B cell (primary cell): ENCODE results near the gene DNM2. TPM values are rescaled to one million over a fixed set of nuclear protein-coding genes. Genes with fewer than 3 reads are reported as not detected.

Experiments used
- ATAC-seq: fragments of 200-7000 bp; cut with Tn5 transposase; one replicate; pipeline ENCODE4 v1.10.0; 2021; ENCODE audit warnings: low read depth, mild to moderate bottlenecking, moderate number of reproducible peaks, moderate library complexity
- CTCF ChIA-PET: fragments of 350-600 bp; sonication (Branson Sonifier 250); formaldehyde crosslinking; loops from one replicate; lab custom pipeline; 2021; ENCODE audit warnings: antibody characterized with exemption, inconsistent platforms; lab: Charles Lee
- POLR2A ChIA-PET: fragments of 350-600 bp; sonication (Branson Sonifier 250); formaldehyde crosslinking; loops from one replicate; lab custom pipeline; 2021; ENCODE audit warnings: antibody characterized with exemption; lab: Charles Lee
- DNase-seq: peaks from one replicate; pipeline ENCODE4 v3.0.0; 2013
- H2AFZ ChIP-seq: 2 replicates; pipeline ENCODE4 v1.6.1; 2012; ENCODE audit warnings: mild to moderate bottlenecking, low read depth, low read length; ENCODE audit not compliant: insufficient read depth, poor library complexity, severe bottlenecking
- H3K27ac ChIP-seq, 2 donors: 1 replicate in 1 of 2; 2 replicates in 1 of 2; pipeline ENCODE4 v1.5.1; 2012 to 2013; ENCODE audit warnings: low read length in 2 of 2, mild to moderate bottlenecking in 2 of 2, moderate library complexity in 1 of 2
- H3K27me3 ChIP-seq, 4 experiments: fragments of 200-600 bp in 1 of 4; sonication (generic) in 1 of 4; replicated peaks in 1 of 4; 1 replicate in 2 of 4; 2 replicates in 2 of 4; pipeline versions ENCODE4 v1.6.1 to v1.7.0; 2013 to 2016; ENCODE audit warnings: low read length in 3 of 4, mild to moderate bottlenecking in 2 of 4, mixed read lengths in 1 of 4, moderate library complexity in 1 of 4; ENCODE audit not compliant: insufficient read depth in 4 of 4, control insufficient read depth in 3 of 4; ENCODE audit errors: control extremely low read depth in 1 of 4
- H3K36me3 ChIP-seq, 2 experiments: replicated peaks in 1 of 2; 1 replicate in 1 of 2; 2 replicates in 1 of 2; pipeline versions ENCODE4 v1.6.1 to v1.7.1; 2013; ENCODE audit warnings: low read length in 1 of 2; ENCODE audit not compliant: insufficient read depth in 2 of 2, control insufficient read depth in 1 of 2; ENCODE audit errors: control extremely low read depth in 1 of 2, extremely low read depth in 1 of 2
- H3K4me1 ChIP-seq, 2 donors: fragments of 200-600 bp in 1 of 2; sonication (generic) in 1 of 2; 1 replicate in 1 of 2; 2 replicates in 1 of 2; pipeline versions ENCODE4 v1.5.1 to v1.6.1; 2013 to 2017; ENCODE audit warnings: low read length in 2 of 2; ENCODE audit not compliant: control insufficient read depth in 2 of 2, insufficient read depth in 2 of 2
- H3K4me2 ChIP-seq: replicated peaks from 2 replicates; pipeline ENCODE3; 2012; ENCODE audit warnings: mild to moderate bottlenecking, low read depth, low read length; ENCODE audit not compliant: poor library complexity, severe bottlenecking
- H3K4me3 ChIP-seq, 5 experiments: fragments of 200-600 bp in 1 of 5; sonication (generic) in 1 of 5; 1 replicate in 3 of 5; 2 replicates in 2 of 5; pipeline versions ENCODE4 v1.5.1 to v1.7.0; 2011 to 2016; ENCODE audit warnings: low read length in 4 of 5, mild to moderate bottlenecking in 4 of 5, low read depth in 2 of 5, control low read depth in 1 of 5, moderate library complexity in 1 of 5; ENCODE audit not compliant: insufficient read depth in 1 of 5; ENCODE audit errors: control extremely low read depth in 1 of 5, extremely low read depth in 1 of 5
- H3K79me2 ChIP-seq: fragments of 200-600 bp; sonication (generic); one replicate; pipeline ENCODE4 v1.6.0; 2016; ENCODE audit warnings: low read length; ENCODE audit not compliant: control insufficient read depth, insufficient read depth
- H3K9ac ChIP-seq: fragments of 200-600 bp; sonication (generic); 2 replicates; pipeline ENCODE4 v1.6.1; 2017; ENCODE audit warnings: mild to moderate bottlenecking, low read length, moderate library complexity
- H3K9me3 ChIP-seq, 3 donors: one replicate each; pipeline versions ENCODE4 v1.6.1 to v1.7.1; 2013; ENCODE audit warnings: low read length in 2 of 3; ENCODE audit not compliant: control insufficient read depth in 2 of 3, insufficient read depth in 1 of 3; ENCODE audit errors: control extremely low read depth in 1 of 3
- H4K20me1 ChIP-seq: 2 replicates; pipeline ENCODE4 v1.6.0; 2012; ENCODE audit warnings: mild to moderate bottlenecking, low read length; ENCODE audit not compliant: insufficient read depth, control insufficient read depth, poor library complexity, severe bottlenecking
- H3K27ac Mint-ChIP-seq: one replicate; pipeline ENCODE4 v1.8.0; 2021; ENCODE audit warnings: mixed read lengths
- H3K27me3 Mint-ChIP-seq: one replicate; pipeline ENCODE4 v1.8.0; 2021; ENCODE audit warnings: mixed read lengths
- H3K4me1 Mint-ChIP-seq: one replicate; pipeline ENCODE4 v1.8.0; 2021; ENCODE audit warnings: mixed read lengths
- H3K4me3 Mint-ChIP-seq: one replicate; pipeline ENCODE4 v1.8.0; 2021; ENCODE audit warnings: mixed read lengths
- H3K9me3 Mint-ChIP-seq: one replicate; pipeline ENCODE4 v1.8.0; 2022; ENCODE audit warnings: mixed read lengths; ENCODE audit not compliant: insufficient read depth
- EZH2 ChIP-seq: IDR thresholded peaks from 2 replicates; pipeline ENCODE4 v1.6.1; 2012; ENCODE audit warnings: borderline replicate concordance, low read depth, mild to moderate bottlenecking, moderate library complexity, low read length; ENCODE audit not compliant: insufficient read depth, poor library complexity, severe bottlenecking
- WGBS: methylation state at CpG from one replicate; pipeline ENCODE4 v1.1.5; 2013; ENCODE audit warnings: missing lambda C conversion rate; ENCODE audit not compliant: insufficient coverage; 5-methylcytosine and 5-hydroxymethylcytosine counted together
- intact Hi-C: fragments of 100-400 bp; cut with micrococcal nuclease; formaldehyde crosslinking; loops from one replicate; pipeline ENCODE4 v1.10.0; 2022
- polyA plus RNA-seq: library from polyadenylated mRNA; depleted of rRNA; stranded (reverse); fragments of >200 nt; gene quantifications from 2 replicates; pipeline ENCODE4 v1.2.3, GENCODE V29; 2012
- total RNA-seq, 2 donors: library from RNA; stranded (reverse); fragments of 120-200 nt in 1 of 2; gene quantifications; 1 replicate in 1 of 2; 2 replicates in 1 of 2; pipeline versions ENCODE4 v1.2.3 to v1.2.4, GENCODE V29; 2013 to 2022
- TF ChIP-seq, protein P1 (sequence below): fragments of 200-600 bp; IDR thresholded peaks from one replicate; pipeline ENCODE4 v1.8.0; 2022; ENCODE audit warnings: antibody characterized with exemption, mild to moderate bottlenecking

The DNM2 gene
- total and polyA plus RNA-seq, 2 donors (not counting 1 experiment from before 2014, with no cell fraction given), result 163 to 353 TPM

GRCh38 chr19:10685210-10685609 is 32.7 kb upstream of the DNM2 start:
- Histone ChIP-seq H2AFZ (no peak overlapping the region), H3K27ac (no peak overlapping the region), H3K79me2 (peaks cover 40% of the 10 kb centered on the region), H3K27me3 (no peaks in the 10 kb centered on the region), H3K4me2 (no peak overlapping the region), H4K20me1 (peaks cover 84% of the 10 kb centered on the region), H3K36me3 (peaks cover 3 to 88% of the 10 kb centered on the region in 2 experiments), H3K9ac (no peak overlapping the region), H3K4me1 (no peaks in the 10 kb centered on the region), H3K9me3 (no peaks in the 10 kb centered on the region), H3K4me3 (no peak overlapping the region)
- Mint-ChIP-seq H3K4me3 (no peak overlapping the region), H3K27me3 (no peaks in the 10 kb centered on the region), H3K27ac (no peak overlapping the region), H3K9me3 (no peaks in the 10 kb centered on the region), H3K4me1 (no peaks in the 10 kb centered on the region)
- ATAC-seq (no peak), DNase-seq (no peak)
- ChIA-PET CTCF (no interaction called here), POLR2A (no interaction called here)
- TF ChIP-seq EZH2, result no peak
- TF ChIP-seq, protein P1, sequence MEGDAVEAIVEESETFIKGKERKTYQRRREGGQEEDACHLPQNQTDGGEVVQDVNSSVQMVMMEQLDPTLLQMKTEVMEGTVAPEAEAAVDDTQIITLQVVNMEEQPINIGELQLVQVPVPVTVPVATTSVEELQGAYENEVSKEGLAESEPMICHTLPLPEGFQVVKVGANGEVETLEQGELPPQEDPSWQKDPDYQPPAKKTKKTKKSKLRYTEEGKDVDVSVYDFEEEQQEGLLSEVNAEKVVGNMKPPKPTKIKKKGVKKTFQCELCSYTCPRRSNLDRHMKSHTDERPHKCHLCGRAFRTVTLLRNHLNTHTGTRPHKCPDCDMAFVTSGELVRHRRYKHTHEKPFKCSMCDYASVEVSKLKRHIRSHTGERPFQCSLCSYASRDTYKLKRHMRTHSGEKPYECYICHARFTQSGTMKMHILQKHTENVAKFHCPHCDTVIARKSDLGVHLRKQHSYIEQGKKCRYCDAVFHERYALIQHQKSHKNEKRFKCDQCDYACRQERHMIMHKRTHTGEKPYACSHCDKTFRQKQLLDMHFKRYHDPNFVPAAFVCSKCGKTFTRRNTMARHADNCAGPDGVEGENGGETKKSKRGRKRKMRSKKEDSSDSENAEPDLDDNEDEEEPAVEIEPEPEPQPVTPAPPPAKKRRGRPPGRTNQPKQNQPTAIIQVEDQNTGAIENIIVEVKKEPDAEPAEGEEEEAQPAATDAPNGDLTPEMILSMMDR, result no peak
- intact Hi-C loops, result no loop called here
- 100% methylated on average over 4 of the region's 5 CpGs for WGBS

DNA sequence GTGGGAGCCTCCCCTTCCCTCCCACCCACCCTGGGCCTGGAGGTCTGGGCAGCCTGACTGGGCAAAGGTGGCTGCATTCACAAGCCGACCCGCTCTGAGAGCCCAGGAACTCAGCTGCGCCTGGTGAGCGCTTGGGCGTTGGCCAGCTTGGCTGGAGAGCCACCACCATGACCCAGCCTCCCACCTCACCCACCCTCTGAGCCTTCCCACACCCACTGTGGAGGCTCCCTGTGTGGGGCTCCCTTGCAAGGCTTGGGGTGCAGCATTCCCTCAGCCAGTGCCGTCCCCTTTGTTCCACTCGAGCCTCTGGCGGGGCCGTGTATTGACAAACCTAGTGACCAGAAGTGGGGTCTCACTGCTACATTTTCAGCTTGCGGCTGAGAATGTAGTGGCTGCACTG is 31.7 kb upstream of the DNM2 start:
- H3K4me3 ChIP-seq, result no peak overlapping the region
- CTCF ChIA-PET, result interaction anchor here (0.5 kb wide), 1 partner anchor 42 kb away, joined by 4 read pairs; no protein-coding TSS in a partner anchor
- 97% methylated on average over 10 of the region's 10 CpGs for WGBS
- DNase-seq (no peak), ATAC-seq (no peak)
- POLR2A ChIA-PET, result no interaction called here
- H3K4me2 ChIP-seq, result no peak overlapping the region
- H3K36me3 ChIP-seq, result peaks cover 2 to 87% of the 10 kb centered on the region in 2 experiments
- no peak overlapping the region for H3K9ac ChIP-seq
- H4K20me1 ChIP-seq, result peaks cover 80% of the 10 kb centered on the region
- Mint-ChIP-seq H3K4me3 (no peak overlapping the region), H3K27me3 (no peaks in the 10 kb centered on the region), H3K4me1 (no peaks in the 10 kb centered on the region), H3K27ac (no peak overlapping the region), H3K9me3 (no peaks in the 10 kb centered on the region)
- no peaks in the 10 kb centered on the region for H3K27me3 ChIP-seq
- TF ChIP-seq, protein P1, result no peak
- no peak for TF ChIP-seq EZH2
- H3K4me1 ChIP-seq, result no peaks in the 10 kb centered on the region
- H3K79me2 ChIP-seq, result peaks cover 30% of the 10 kb centered on the region
- no peak overlapping the region for H2AFZ ChIP-seq
- no peak overlapping the region for H3K27ac ChIP-seq
- intact Hi-C loops, result no loop called here
- no peaks in the 10 kb centered on the region for H3K9me3 ChIP-seq
